Right cardiac atrium (tissue), 5 donors: Measurements from ENCODE around the gene FOXC1. TPM values are rescaled to one million over a fixed set of nuclear protein-coding genes. Genes with fewer than 3 reads are reported as not detected.

Source experiments
- ATAC-seq, 2 donors: fragments of 200-7000 bp; cut with Tn5 transposase; one replicate each; pipeline versions ENCODE4 v1.8.0 to v1.9.1; 2020; ENCODE audit warnings: moderate library complexity in 2 of 2, mild to moderate bottlenecking in 1 of 2
- DNase-seq, 3 donors: peaks; one replicate each; pipeline ENCODE4 v3.0.0-alpha.2; 2020
- H3K27ac ChIP-seq: one replicate; pipeline ENCODE4 v1.5.1; 2013; ENCODE audit warnings: mild to moderate bottlenecking, low read length, control low read depth, moderate library complexity
- H3K27me3 ChIP-seq: one replicate; pipeline ENCODE4 v1.6.1; 2013; ENCODE audit not compliant: control insufficient read depth, insufficient read depth
- H3K4me1 ChIP-seq: one replicate; pipeline ENCODE4 v1.6.1; 2013; ENCODE audit warnings: low read length; ENCODE audit not compliant: control insufficient read depth, insufficient read depth
- H3K4me3 ChIP-seq: one replicate; pipeline ENCODE4 v1.5.1; 2013; ENCODE audit warnings: low read length, control low read depth
- H3K9me3 ChIP-seq: one replicate; pipeline ENCODE4 v1.6.1; 2013; ENCODE audit warnings: low read length; ENCODE audit not compliant: control insufficient read depth
- WGBS: extraction: QIAGEN DNeasy Blood & Tissue Kit; methylation state at CpG from one replicate; pipeline ENCODE4 v1.1.7; 2013; 5-methylcytosine and 5-hydroxymethylcytosine counted together
- intact Hi-C, 4 donors: fragments of 100-400 bp; cut with DNase I; formaldehyde crosslinking; loops; one replicate each; pipeline versions ENCODE4 v1.11.0 to v1.14.0; 2022 to 2023
- polyA plus RNA-seq: library from polyadenylated mRNA; stranded (reverse); fragments of 200-250 nt; gene quantifications from one replicate; pipeline ENCODE4 v1.2.3, GENCODE V29; 2013
- total RNA-seq, 4 donors: library from RNA; stranded (reverse); fragmentation: NEBNext Ultra II Directional; extraction: Animal tissue kit (Norgen Biotek cat#: 25700); gene quantifications; one replicate each; pipeline ENCODE4 v1.2.1, GENCODE V29; 2021
- donor health status: healthy with polysubstance abuse.
- donor health status: DM: no; HTN: yes; CAD: no.
- donor health status: DM: no; HTN: no; CAD: no.
- donor health status: DM: no; HTN: yes; CAD: no; lungs with severe emphysema.
- donor health status: DM: yes; HTN: yes; CAD: no.

Gene FOXC1
- total and polyA plus RNA-seq, 5 donors, result 7.2 to 25.0 (median 21.6) TPM

DNA sequence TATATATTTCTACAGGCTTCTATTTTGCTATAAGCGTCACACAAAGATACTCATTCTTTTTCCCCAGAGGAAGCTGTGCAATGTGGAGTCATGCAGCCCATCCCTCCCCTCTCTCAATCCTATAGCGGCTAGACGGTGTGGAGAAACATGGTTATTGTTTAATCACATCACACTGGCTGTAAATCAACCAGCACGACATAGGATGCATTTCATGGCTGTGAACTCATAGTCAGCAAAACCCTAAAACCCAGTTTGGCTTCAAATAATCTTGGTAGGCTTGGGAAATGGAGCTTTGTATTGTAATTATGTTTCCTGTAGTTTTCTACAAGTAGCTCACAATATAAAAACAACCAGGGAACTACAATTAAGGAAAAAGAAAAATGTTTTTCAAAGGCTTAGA lies 16.8 kb downstream of the FOXC1 start:
- intact Hi-C loops, result no loop called here
- DNase-seq (no peak), ATAC-seq (no peak)
- Histone ChIP-seq H3K4me1 (peaks cover 2% of the 10 kb centered on the region), H3K27me3 (no peaks in the 10 kb centered on the region), H3K4me3 (no peak overlapping the region), H3K9me3 (no peaks in the 10 kb centered on the region), H3K27ac (no peak overlapping the region)
- WGBS, result 71% methylated on average over 4 of the region's 4 CpGs

DNA sequence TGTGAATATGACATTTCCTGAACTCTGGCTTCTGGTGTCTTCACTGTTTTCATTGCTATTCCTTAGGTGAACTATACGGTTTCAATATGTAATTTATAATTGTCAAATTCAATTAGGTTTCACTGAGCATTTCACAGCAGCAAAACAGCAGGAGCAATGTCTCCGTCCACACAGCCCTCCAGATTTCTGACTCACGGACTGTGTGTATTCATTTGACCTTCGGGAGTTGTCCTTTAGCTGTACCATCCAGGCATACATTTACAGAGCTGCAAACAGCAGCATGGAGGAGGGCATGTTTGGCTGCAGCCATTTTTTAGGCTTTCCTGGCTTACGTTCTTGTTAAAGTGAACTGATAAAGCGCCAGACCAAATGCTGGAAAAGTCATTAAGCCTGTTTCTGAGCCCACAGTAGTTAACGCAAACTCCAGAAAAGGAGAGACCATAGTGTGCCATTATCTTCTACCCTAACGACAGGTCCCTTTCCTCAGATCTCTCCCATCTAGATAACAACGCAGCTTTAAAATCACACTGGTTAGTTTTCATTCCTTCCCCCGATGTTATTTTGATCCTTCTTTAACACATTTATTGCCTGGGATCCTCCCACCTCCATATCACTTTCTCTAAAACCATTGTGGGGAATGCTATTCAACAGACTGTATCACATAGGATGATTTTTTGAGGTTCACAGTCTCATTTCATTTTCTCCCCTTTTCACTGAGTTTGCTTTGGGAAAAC lies 18.3 kb downstream of the FOXC1 start:
- Histone ChIP-seq H3K27me3 (no peaks in the 10 kb centered on the region), H3K4me1 (peaks cover 2% of the 10 kb centered on the region), H3K27ac (no peak overlapping the region), H3K4me3 (no peak overlapping the region), H3K9me3 (no peaks in the 10 kb centered on the region)
- DNase-seq (no peak), ATAC-seq (no peak)
- intact Hi-C loops, result no loop called here
- WGBS, result 68% methylated on average over 10 of the region's 10 CpGs

DNA sequence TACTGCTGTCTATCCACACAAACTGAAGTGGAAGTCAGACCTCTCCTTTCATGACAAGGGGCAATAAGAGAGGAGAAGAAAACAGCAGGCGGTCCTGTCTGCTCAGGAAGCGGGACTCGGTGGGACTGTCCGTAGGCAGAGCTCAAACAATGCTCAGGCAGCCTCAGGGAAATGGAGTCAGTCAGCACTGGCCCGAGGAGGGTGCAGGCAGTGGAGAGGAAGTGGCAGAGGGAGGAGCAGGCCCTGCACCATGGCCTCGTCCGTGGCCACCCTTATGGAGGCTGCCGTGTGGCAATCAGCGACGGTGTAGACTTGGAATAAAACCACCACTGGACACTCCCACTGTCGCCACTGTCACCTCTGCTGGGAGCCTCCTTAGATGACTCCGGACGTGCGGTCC lies 19.6 kb downstream of the FOXC1 start:
- Histone ChIP-seq H3K4me3 (no peak overlapping the region), H3K27me3 (no peaks in the 10 kb centered on the region), H3K9me3 (no peaks in the 10 kb centered on the region), H3K27ac (no peak overlapping the region), H3K4me1 (peaks cover 2% of the 10 kb centered on the region)
- ATAC-seq (peak in 1 of 2 donors; percentile 18), DNase-seq (peak in 2 of 3 donors; percentile 31 to 41)
- 91% methylated on average over 14 of the region's 14 CpGs for WGBS
- intact Hi-C loops, result no loop called here

DNA sequence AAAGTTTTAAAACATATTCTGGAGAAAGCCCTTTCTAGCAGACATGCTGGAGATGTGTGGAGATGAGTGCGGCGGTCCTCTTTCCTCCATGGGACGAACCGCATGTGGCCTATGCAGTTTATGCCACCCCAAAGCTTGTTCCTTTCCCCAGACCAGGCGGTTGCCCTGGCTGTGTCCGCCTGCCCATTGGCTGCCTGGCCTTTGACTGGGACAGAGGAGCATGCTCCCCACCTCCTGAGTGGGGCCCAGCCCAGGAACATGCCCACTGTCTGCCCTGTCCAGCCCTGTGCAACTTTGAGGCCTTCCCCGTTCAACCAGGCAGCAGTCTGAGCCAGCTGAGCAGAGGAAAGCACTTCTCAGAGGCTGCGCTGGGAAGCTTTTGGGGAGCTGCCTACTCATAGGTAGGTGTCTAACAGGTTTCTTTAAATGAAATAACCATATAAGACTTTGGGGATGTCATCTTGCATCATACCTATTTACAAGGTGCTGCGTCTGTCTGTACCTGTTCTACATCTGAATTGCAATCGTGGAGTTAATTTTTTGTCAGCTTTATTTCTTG lies 20.6 kb downstream of the FOXC1 start:
- peaks cover 3% of the 10 kb centered on the region for H3K4me1 ChIP-seq
- 90% methylated on average over 10 of the region's 10 CpGs for WGBS
- no peak for ATAC-seq
- H3K4me3 ChIP-seq, result no peak overlapping the region
- H3K9me3 ChIP-seq, result no peaks in the 10 kb centered on the region
- intact Hi-C loops, result no loop called here
- DNase-seq, result peak in 1 of 3 donors; percentile 41
- no peak overlapping the region for H3K27ac ChIP-seq
- H3K27me3 ChIP-seq, result no peaks in the 10 kb centered on the region

DNA sequence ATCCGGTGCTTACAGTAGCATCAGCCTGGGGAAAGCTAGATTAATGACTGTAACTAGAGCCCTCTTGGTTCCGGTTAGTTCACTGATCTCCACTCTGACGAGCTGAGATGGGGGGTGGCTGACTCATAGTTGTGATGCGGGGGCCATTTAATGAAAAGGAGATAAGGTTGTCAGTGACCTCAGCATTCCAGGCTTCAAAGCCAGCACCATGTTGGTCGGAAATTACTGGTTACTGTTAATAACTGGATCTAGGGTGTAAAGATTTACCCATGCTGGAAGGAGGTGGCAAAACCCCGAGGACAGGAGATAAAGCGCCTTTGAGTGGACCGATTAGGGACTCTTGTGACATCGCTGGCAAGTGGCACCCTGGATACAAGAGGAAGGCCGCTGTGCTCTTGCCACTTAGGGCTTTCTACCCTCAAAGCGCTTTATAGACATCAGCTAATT lies 21.1 kb downstream of the FOXC1 start:
- Histone ChIP-seq H3K4me1 (peaks cover 2% of the 10 kb centered on the region), H3K4me3 (no peak overlapping the region), H3K27ac (no peak overlapping the region), H3K27me3 (no peaks in the 10 kb centered on the region), H3K9me3 (no peaks in the 10 kb centered on the region)
- WGBS, result 61% methylated on average over 11 of the region's 11 CpGs
- no peak for DNase-seq
- no peak for ATAC-seq
- intact Hi-C loops, result no loop called here

DNA sequence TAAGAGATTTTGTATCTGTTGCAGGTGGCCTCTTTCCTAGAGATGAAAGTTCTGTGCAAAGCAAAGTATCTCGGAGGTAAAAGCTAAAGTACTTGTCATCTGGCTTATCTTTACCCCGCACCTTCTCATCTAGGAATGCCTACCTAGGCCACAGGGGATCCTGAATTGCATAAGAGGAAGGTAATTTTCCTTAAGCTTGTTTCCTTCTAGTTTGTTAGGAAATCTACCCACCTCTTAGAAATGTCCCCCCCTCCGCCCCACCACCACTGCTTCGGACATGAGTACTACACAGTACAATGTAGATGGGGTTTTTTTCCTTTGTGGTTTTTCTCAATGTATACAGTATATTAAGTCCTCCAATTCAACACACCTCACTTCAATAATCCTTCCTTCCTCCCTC lies 21.5 kb downstream of the FOXC1 start:
- no peak overlapping the region for H3K27ac ChIP-seq
- H3K4me1 ChIP-seq, result peaks cover 2% of the 10 kb centered on the region
- no peaks in the 10 kb centered on the region for H3K9me3 ChIP-seq
- DNase-seq (no peak), ATAC-seq (no peak)
- no peaks in the 10 kb centered on the region for H3K27me3 ChIP-seq
- H3K4me3 ChIP-seq, result no peak overlapping the region
- intact Hi-C loops, result no loop called here
- 97% methylated on average over 4 of the region's 4 CpGs for WGBS

DNA sequence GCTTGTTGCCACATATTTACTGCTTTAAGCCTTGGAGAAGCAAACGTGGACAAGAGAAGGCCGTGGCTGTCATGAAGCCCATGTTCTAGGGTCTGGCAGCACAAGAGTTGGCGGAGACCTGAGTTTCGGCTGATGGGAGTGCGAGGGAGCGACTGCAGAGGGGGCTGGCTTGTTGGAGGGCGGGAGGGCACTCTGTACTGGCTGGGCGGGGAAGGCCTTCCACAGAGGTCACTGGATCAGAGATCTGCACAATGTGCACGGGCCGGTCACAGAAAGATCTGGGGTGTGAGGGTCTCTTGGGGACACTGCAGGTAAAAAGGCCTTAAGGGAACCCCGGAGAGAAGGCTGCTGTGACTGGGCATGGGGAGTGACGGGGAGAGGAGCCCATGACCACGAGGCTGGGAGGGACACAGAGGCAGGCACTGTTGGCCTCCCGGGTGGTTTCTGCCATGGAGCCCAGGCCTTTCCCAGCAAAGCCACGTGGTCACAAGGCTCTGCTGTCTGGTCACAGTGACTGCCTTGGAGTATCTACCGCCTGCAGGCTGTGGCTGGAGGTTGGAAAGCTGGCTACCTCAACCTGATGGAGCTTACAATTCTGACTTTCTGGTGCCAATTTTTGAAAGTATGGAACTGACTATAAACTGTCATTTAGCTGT lies 23.8 kb downstream of the FOXC1 start:
- no peaks in the 10 kb centered on the region for H3K27me3 ChIP-seq
- intact Hi-C loops, result no loop called here
- peak in 2 of 3 donors; percentile 22 to 29 for DNase-seq
- H3K27ac ChIP-seq, result no peak overlapping the region
- 96% methylated on average over 16 of the region's 16 CpGs for WGBS
- no peaks in the 10 kb centered on the region for H3K9me3 ChIP-seq
- no peak for ATAC-seq
- H3K4me1 ChIP-seq, result peaks cover 2% of the 10 kb centered on the region
- H3K4me3 ChIP-seq, result no peak overlapping the region

DNA sequence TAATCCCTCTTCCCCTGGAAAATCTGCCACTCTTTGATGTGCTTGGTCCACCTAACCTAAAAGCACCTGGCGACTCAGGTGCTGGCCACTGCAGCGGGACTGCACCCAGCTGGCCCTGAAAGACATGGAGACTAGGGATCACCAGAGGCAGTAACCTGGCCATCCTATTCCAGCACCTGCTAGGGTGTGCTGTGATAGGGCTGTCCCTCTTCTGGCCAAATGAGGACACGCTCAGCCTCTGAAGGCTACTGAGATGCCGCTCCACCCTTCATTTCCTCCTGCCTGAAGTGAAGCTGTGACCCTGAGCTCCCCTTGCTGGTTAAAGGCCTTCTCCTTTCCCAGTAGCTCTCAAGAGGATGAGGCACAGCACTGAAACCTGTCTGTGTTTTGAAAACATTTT lies 24.4 kb downstream of the FOXC1 start:
- peaks cover 2% of the 10 kb centered on the region for H3K4me1 ChIP-seq
- no peaks in the 10 kb centered on the region for H3K9me3 ChIP-seq
- WGBS, result 85% methylated on average over 4 of the region's 4 CpGs
- intact Hi-C loops, result no loop called here
- no peak overlapping the region for H3K4me3 ChIP-seq
- no peak overlapping the region for H3K27ac ChIP-seq
- H3K27me3 ChIP-seq, result no peaks in the 10 kb centered on the region
- ATAC-seq (peak in 1 of 2 donors; percentile 46), DNase-seq (peak in 1 of 3 donors; percentile 18)

DNA sequence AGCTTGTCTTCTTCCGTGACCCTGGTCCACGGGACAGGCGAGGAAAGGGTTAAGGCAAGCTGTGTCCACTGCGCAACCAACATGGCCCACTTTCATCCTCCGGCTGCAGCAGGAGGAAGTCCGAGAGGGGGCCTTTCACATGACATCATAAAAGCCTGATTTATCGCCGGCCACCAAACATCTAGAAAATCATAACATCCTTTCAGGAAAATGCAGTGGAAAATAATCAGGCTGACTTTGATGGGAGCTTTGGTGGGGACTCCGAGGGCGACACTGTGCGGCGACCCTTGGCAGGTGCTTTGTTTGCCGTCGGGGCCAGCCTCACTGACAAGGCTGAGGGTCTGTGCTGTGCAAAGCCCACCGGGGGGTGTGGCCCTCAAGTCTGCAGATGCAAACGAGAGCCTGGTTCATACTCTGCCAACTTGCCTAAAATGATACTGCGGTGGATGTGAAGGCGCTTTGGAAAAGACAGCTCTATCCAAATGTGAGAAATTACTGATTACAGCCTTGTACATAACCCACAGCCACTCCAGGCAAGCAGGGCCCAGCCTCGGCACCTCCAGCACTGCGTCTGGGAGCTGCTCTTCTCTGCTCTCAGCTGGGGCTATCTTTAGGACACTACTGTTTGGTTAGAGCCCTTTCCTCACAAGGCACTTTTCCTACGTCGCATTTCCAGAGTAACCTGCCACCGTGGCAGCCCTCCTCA lies 25.7 kb downstream of the FOXC1 start:
- no peaks in the 10 kb centered on the region for H3K27me3 ChIP-seq
- no peaks in the 10 kb centered on the region for H3K9me3 ChIP-seq
- DNase-seq, result peak in 2 of 3 donors; percentile 61
- peaks cover 2% of the 10 kb centered on the region for H3K4me1 ChIP-seq
- intact Hi-C loops, result no loop called here
- no peak overlapping the region for H3K27ac ChIP-seq
- WGBS, result 42% methylated on average over 23 of the region's 23 CpGs
- peak; percentile 36 to 74 for ATAC-seq
- H3K4me3 ChIP-seq, result no peak overlapping the region

DNA sequence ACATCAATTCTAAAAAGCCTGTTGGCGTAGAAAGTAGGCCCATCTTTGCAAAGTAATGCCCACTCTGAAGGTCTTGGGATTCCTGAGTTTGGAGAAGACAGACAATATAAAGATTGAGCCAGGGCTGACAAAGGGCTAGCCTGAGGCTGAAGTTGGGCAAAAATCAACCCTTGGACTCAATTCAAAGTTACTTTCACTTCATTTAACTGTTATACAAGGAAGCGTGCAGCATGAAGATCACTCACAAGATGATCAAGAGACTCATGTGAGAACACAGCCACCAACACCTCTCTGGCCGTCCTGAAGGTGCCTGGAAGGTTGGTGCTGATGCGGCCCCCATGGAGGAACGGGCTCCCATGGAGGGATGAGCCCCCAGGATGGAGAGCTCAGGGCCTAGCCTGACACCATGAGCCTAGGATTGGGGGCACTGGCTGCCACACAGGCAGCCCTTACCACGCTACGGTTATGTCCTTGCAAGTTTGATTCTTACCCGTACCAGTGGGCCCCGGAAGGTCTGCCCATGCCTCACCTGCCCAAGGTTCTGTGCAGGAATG lies 26.6 kb downstream of the FOXC1 start:
- H3K27ac ChIP-seq, result no peak overlapping the region
- ATAC-seq (peak in 1 of 2 donors; percentile 7), DNase-seq (no peak)
- H3K4me1 ChIP-seq, result peaks cover 2% of the 10 kb centered on the region
- no peaks in the 10 kb centered on the region for H3K27me3 ChIP-seq
- intact Hi-C loops, result no loop called here
- no peak overlapping the region for H3K4me3 ChIP-seq
- WGBS, result 96% methylated on average over 9 of the region's 9 CpGs
- no peaks in the 10 kb centered on the region for H3K9me3 ChIP-seq
